Mononuclear cell (primary cell): ENCODE measurements around the gene MRRF. TPM values are rescaled to one million over a fixed set of nuclear protein-coding genes. Genes with fewer than 3 reads are reported as not detected.
A peak's percentile ranks its signal among the peaks of the same experiment; 100 is the strongest.

Source experiments
- H3K27me3 ChIP-seq: 2 replicates; pipeline ENCODE4 v1.6.0; 2011; ENCODE audit warnings: low read length, control low read depth; ENCODE audit not compliant: insufficient read depth
- H3K4me1 ChIP-seq: 2 replicates; pipeline ENCODE4 v1.5.1; 2011; ENCODE audit warnings: mild to moderate bottlenecking, low read length, control low read depth; ENCODE audit not compliant: insufficient read depth
- H3K4me3 ChIP-seq: 2 replicates; pipeline ENCODE4 v1.5.1; 2011; ENCODE audit warnings: mild to moderate bottlenecking, low read length, moderate library complexity
- H3K9me3 ChIP-seq: 2 replicates; pipeline ENCODE4 v1.5.1; 2011; ENCODE audit warnings: low read depth, mild to moderate bottlenecking, control low read depth, low read length
- total RNA-seq: library from RNA; depleted of rRNA; stranded (reverse); fragments of >200 nt; gene quantifications from one replicate; pipeline ENCODE4 v1.2.3, GENCODE V29; 2012

MRRF gene
- total RNA-seq, 1 donor = 29.5 TPM

GRCh38 chr9:122366074-122366660 lies 101.5 kb downstream of the MRRF start:
- no peaks in the 10 kb centered on the region for H3K27me3 ChIP-seq
- no peak overlapping the region for H3K4me3 ChIP-seq
- H3K9me3 ChIP-seq = no peaks in the 10 kb centered on the region
- peaks cover 12% of the 10 kb centered on the region for H3K4me1 ChIP-seq

- H3K9me3 ChIP-seq = no peaks in the 10 kb centered on the region
- no peaks in the 10 kb centered on the region for H3K27me3 ChIP-seq
- no peak overlapping the region for H3K4me3 ChIP-seq
- H3K4me1 ChIP-seq = peaks cover 20% of the 10 kb centered on the region
These were observed 102.4 kb downstream of the MRRF start for GRCh38 chr9:122367065-122367464.

DNA sequence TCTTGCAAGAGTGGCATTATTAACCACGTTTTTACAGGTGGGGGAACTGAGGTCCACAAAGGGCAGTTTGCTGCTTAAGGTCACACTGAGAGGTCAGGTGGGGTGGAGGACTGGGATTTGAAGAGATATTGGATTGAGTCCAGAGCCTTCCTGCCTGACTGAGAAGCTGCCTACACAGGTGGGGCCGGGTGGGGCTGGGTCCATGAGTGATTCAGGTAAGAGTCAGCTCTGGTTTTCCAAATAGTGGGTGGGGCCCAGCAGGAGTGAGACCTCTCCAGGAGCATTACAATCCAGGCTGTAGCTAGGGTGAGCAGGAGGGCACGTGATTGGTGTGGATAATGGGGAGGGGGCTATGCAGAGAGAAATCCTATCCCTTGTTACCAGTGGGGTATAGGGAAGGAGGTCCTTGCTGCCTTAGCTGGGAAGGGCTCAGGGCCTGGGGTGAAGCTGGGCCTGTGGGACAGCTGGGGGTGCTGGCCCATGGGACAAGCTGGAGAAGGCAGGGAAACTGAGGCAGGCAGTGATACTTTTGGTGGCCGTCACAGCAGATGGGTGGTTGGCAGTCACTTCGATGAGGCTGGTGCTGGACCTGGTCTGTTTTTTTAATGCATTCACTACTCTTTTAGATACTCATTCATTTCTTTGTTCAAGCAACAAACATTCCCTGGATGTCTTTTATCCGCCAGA lies 103.2 kb downstream of the MRRF start:
- peaks cover 20% of the 10 kb centered on the region for H3K4me1 ChIP-seq
- H3K27me3 ChIP-seq = no peaks in the 10 kb centered on the region
- H3K9me3 ChIP-seq = no peaks in the 10 kb centered on the region
- no peak overlapping the region for H3K4me3 ChIP-seq

GRCh38 chr9:122368642-122369041 lies 104.0 kb downstream of the MRRF start:
- H3K9me3 ChIP-seq = no peaks in the 10 kb centered on the region
- no peak overlapping the region for H3K4me3 ChIP-seq
- H3K4me1 ChIP-seq = peaks cover 20% of the 10 kb centered on the region
- H3K27me3 ChIP-seq = no peaks in the 10 kb centered on the region

DNA sequence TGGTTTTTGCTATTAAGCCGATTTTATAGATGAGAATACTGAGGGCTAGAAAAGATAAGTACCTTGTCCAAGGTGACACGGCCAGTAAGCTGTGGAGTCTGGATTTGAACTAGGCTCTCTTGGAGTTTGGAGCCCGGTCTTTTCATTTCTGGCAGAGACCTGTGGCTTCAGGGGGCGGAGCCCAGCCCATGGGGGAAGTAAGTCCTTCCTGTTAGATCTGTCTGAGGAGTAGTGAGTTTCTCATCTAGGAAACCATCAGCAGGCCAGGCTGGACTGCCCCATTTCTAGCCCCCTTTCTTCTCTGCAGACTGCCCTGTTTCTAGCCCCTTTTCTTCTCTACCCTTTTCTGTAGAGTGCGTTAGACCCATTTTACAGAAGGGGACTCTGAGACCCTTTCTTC lies 105.6 kb downstream of the MRRF start:
- H3K27me3 ChIP-seq = no peaks in the 10 kb centered on the region
- peak overlapping the region; percentile 45 for H3K4me3 ChIP-seq
- peaks cover 20% of the 10 kb centered on the region for H3K4me1 ChIP-seq
- no peaks in the 10 kb centered on the region for H3K9me3 ChIP-seq

DNA sequence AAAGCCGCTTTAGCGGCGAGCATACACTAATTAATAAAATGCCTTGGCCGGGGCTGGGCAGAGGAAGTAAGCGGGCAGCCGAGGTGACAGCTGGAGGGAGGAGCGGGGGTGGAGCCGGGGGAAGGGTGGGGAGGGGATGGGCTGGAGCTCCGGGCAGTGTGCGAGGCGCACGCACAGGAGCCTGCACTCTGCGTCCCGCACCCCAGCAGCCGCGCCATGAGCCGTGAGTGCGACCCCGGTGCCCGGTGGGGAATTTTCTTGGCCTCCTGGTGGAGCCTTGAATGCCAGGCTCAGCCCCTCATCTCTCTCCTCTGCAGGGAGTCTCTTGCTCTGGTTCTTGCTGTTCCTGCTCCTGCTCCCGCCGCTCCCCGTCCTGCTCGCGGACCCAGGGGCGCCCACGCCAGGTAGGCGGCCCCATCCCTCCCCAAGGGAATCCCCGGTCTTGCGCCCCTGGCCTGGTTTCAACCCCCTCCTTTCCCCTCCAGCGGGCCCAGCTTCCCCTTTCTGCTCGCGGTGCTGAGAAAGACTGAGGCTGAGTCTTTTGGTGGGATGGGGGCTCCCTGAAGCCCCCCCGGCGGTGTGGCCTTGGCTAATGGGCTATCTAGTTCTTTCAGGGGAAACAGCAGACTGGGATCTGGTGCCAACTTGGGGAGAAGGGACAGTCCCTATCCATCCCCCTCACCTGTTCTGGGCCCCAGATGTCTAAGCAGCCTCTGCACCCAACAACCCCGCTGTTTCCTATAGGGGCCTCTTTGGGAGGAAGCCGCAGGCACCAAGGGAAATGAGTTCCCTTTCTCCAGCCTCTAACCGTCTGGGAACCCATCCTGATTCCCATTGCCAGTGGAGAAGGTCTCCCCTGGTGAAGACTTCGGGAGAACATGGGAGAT lies 106.4 kb downstream of the MRRF start, which contains the start of gene PTGS1:
Gene PTGS1, plus strand, starts transcription at position 156 of the 887 bp plus-strand sequence. Its CDS starts 61 bp downstream, at position 217.
- H3K9me3 ChIP-seq = no peaks in the 10 kb centered on the region
- peak within 1 kb of the TSS; percentile 45 for H3K4me3 ChIP-seq
- peaks cover 24% of the 10 kb centered on the region for H3K4me1 ChIP-seq
- H3K27me3 ChIP-seq = no peaks in the 10 kb centered on the region

- Histone ChIP-seq H3K4me3 (no peak overlapping the region), H3K4me1 (peaks cover 31% of the 10 kb centered on the region), H3K9me3 (no peaks in the 10 kb centered on the region), H3K27me3 (no peaks in the 10 kb centered on the region)
These were observed 107.2 kb downstream of the MRRF start for GRCh38 chr9:122371846-122372245.

DNA sequence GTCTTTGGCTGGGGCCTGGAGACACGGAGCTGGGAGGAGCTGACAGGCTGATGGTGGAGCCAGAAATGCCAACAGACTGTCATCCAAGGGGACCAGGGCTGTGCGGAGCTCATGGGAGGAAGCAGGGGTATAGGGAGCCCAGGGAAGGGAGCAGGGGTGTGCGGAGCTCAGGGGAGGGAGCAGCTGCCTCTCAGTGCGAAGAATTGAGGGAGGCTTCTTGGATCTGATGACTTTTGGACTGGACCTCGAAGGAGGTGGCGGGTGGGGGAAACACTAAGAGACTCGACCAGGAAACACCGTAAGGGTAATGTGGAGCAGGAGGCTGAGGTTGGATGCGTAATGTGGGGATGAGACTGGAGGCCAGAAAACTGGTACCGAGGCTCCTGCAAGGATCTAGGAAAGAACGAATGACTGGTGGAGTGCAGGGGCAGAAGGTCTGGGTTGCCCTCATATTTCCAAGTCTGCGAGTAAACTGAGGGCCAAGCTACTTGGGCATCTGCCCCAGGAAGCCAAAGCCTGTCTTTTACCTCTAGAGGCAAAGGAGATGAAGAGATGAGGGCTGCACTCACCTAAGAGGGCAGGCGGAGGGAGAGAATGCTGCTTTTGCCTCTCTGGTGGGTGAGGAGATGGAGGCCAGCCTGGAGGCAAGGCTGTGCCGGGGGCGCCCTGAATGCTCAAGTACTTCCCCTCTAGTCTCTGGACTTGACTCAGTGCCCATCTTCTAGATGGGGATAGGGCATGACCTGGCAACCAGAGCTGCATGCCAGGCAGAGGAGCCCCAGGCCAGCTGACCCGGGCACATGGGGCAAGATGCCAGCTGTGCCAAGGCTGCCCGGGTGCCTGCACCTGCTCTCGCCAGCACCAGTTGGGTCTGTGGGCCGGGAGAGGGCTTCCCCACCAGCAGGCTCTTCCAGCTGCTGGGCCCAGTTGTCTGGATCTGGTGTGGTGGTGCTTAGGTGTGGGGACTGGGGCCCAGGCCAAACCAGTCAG lies 108.5 kb downstream of the MRRF start:
- Histone ChIP-seq H3K4me3 (no peak overlapping the region), H3K4me1 (peaks cover 34% of the 10 kb centered on the region), H3K27me3 (no peaks in the 10 kb centered on the region), H3K9me3 (no peaks in the 10 kb centered on the region)

- Histone ChIP-seq H3K9me3 (peaks cover 6% of the 10 kb centered on the region), H3K4me3 (no peak overlapping the region), H3K27me3 (no peaks in the 10 kb centered on the region), H3K4me1 (peaks cover 32% of the 10 kb centered on the region)
These were observed 110.3 kb downstream of the MRRF start for GRCh38 chr9:122374885-122375420.

GRCh38 chr9:122376796-122377195 lies 112.1 kb downstream of the MRRF start:
- Histone ChIP-seq H3K27me3 (no peaks in the 10 kb centered on the region), H3K9me3 (peaks cover 6% of the 10 kb centered on the region), H3K4me1 (peaks cover 16% of the 10 kb centered on the region), H3K4me3 (no peak overlapping the region)

GRCh38 chr9:122377241-122378164 lies 112.8 kb downstream of the MRRF start:
- Histone ChIP-seq H3K27me3 (no peaks in the 10 kb centered on the region), H3K4me3 (no peak overlapping the region), H3K4me1 (peaks cover 15% of the 10 kb centered on the region), H3K9me3 (peaks cover 6% of the 10 kb centered on the region)

DNA sequence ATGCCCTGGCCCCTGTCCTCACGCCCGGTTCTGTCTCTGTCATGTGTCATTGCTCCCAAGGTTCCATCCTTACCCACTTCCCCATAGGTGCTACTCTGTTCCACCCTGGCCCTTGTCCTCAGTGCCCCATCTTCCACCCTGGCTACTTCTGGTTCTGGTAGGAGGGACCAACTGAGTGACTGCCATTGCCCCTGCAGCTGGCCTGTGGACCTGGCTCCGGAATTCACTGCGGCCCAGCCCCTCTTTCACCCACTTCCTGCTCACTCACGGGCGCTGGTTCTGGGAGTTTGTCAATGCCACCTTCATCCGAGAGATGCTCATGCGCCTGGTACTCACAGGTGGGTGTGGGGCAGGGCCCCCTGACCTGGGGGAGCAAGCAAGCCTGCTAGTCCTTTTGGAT lies 113.6 kb downstream of the MRRF start:
- no peaks in the 10 kb centered on the region for H3K27me3 ChIP-seq
- H3K4me1 ChIP-seq = peaks cover 15% of the 10 kb centered on the region
- no peak overlapping the region for H3K4me3 ChIP-seq
- H3K9me3 ChIP-seq = peaks cover 6% of the 10 kb centered on the region

DNA sequence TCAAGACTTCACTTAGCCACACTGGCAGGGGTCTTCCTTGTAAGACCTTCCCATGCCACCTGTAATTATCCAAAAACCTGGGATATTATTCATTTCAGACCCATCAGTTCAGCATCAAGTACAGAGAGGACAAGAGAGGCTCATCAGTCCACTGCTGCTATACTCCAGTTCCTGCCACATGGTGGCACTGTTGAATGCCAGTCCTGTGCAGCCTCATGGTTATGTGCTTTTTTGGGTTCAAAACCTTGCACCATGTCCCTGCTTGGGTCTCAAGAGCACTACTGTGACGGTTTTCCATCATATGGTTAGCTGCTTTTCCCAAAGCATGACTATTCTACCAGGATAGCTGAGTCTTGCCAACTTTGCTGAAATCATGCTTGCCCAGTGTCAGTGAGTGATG lies 114.7 kb downstream of the MRRF start:
- Histone ChIP-seq H3K9me3 (peaks cover 6% of the 10 kb centered on the region), H3K27me3 (no peaks in the 10 kb centered on the region), H3K4me3 (no peak overlapping the region), H3K4me1 (peaks cover 15% of the 10 kb centered on the region)
